Uterus (tissue), 2 donors: Measurements from ENCODE around the gene FAM24A.

Experiments
- CTCF ChIP-seq, 4 experiments: fragments of 200-600 bp in 2 of 4; fragments of 450-650 bp in 2 of 4; sonication (generic) in 2 of 4; IDR thresholded peaks; one replicate each; pipeline ENCODE4 v1.5.1; 2016 to 2019; ENCODE audit warnings: antibody characterized with exemption in 4 of 4, mild to moderate bottlenecking in 2 of 4, moderate library complexity in 1 of 4
- POLR2A ChIP-seq, 2 donors: fragments of 450-650 bp; IDR thresholded peaks; one replicate each; pipeline ENCODE4 v1.6.1; 2016; ENCODE audit warnings: antibody characterized with exemption in 2 of 2, mild to moderate bottlenecking in 1 of 2, moderate library complexity in 1 of 2

DNA sequence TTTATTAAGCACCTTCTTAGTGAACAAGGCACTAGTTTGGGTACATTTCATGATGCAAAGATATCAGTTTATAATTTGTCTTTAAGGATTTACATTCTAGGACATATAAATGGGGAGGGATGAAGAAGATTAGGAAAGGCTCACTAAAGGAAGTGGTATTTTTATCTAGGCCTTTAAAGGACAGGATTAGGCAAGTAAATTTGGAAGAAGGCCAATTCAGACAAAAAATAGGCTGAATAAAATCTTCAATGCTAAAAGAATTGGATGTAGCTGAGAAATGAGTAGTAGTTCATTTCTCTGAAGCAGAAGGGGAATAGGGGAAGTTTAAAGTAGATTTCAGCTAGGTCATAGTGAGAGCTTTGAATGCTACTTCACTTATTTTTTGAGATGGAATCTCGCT lies 26.2 kb upstream of the FAM24A start:
- TF ChIP-seq POLR2A (IDR thresholded peaks at IDR 0.05): no peak
- no peak for TF ChIP-seq CTCF (IDR thresholded peaks at IDR 0.05)
